Suprapubic skin (tissue), 4 donors: ENCODE data around the gene ANKRD34B. TPM values are rescaled to one million over a fixed set of nuclear protein-coding genes. Genes with fewer than 3 reads are reported as not detected.

Experiments used
- DNase-seq, 2 donors: peaks; one replicate each; pipeline ENCODE4 v3.0.0-alpha.2; 2019; ENCODE audit warnings: low spot score in 2 of 2
- H3K27ac ChIP-seq: fragments of 200-600 bp; sonication (generic); one replicate; pipeline ENCODE4 v1.5.1; 2019
- H3K27me3 ChIP-seq: fragments of 200-600 bp; sonication (generic); one replicate; pipeline ENCODE4 v1.5.1; 2019
- H3K36me3 ChIP-seq: fragments of 200-600 bp; sonication (generic); one replicate; pipeline ENCODE4 v1.5.1; 2019
- H3K4me1 ChIP-seq: fragments of 200-600 bp; sonication (generic); one replicate; pipeline ENCODE4 v1.5.1; 2019
- H3K4me3 ChIP-seq: fragments of 200-600 bp; sonication (generic); one replicate; pipeline ENCODE4 v1.5.1; 2019; ENCODE audit warnings: mild to moderate bottlenecking
- H3K9me3 ChIP-seq: fragments of 200-600 bp; sonication (generic); one replicate; pipeline ENCODE4 v1.5.1; 2019
- CTCF ChIP-seq, 2 donors: fragments of 200-600 bp in 1 of 2; fragments of 450-650 bp in 1 of 2; sonication (generic) in 1 of 2; IDR thresholded peaks; one replicate each; pipeline ENCODE4 v1.5.1; 2016 to 2019; ENCODE audit warnings: antibody characterized with exemption in 2 of 2, mild to moderate bottlenecking in 1 of 2, moderate library complexity in 1 of 2
- EP300 ChIP-seq: sonication (generic); formaldehyde crosslinking; IDR thresholded peaks from one replicate; pipeline ENCODE4 v1.6.1; 2017; ENCODE audit warnings: antibody characterized with exemption
- POLR2A ChIP-seq, 2 donors: fragments of 450-650 bp; IDR thresholded peaks; one replicate each; pipeline ENCODE4 v1.6.1; 2017; ENCODE audit warnings: antibody characterized with exemption in 2 of 2, mild to moderate bottlenecking in 2 of 2, moderate library complexity in 2 of 2
- POLR2AphosphoS5 ChIP-seq, 3 donors: sonication (generic); formaldehyde crosslinking; IDR thresholded peaks; one replicate each; pipeline ENCODE4 v1.6.1; 2017; ENCODE audit warnings: antibody characterized with exemption in 3 of 3
- WGBS: methylation state at CpG from one replicate; pipeline ENCODE4 v1.1.5; 2018; 5-methylcytosine and 5-hydroxymethylcytosine counted together
- total RNA-seq, 4 donors: library from RNA; depleted of rRNA; stranded (reverse); fragments of >200 nt; gene quantifications; one replicate each; pipeline ENCODE4 v1.1.0, GENCODE V29; 2016

ANKRD34B gene
- total RNA-seq, 4 donors from 2014 or later, result not detected

- TF ChIP-seq POLR2A (IDR thresholded peaks at IDR 0.05) (no peak), POLR2AphosphoS5 (IDR thresholded peaks at IDR 0.05) (no peak), EP300 (no peak), CTCF (IDR thresholded peaks at IDR 0.05) (no peak)
- no peak for DNase-seq
- WGBS, result 93% methylated on average over 2 of the region's 2 CpGs
Observed at GRCh38 chr5:80594810-80595209, 24.7 kb upstream of the ANKRD34B start.

GRCh38 chr5:80592761-80593160 is 22.7 kb upstream of the ANKRD34B start:
- Histone ChIP-seq H3K9me3 (no peaks in the 10 kb centered on the region), H3K27ac (no peak overlapping the region), H3K36me3 (no peaks in the 10 kb centered on the region), H3K27me3 (no peaks in the 10 kb centered on the region), H3K4me1 (no peaks in the 10 kb centered on the region), H3K4me3 (no peak overlapping the region)
- DNase-seq, result no peak
- 92% methylated on average over 2 of the region's 2 CpGs for WGBS
- no peak for TF ChIP-seq POLR2AphosphoS5 (IDR thresholded peaks at IDR 0.05)
- TF ChIP-seq CTCF (IDR thresholded peaks at IDR 0.05), result no peak
- no peak for TF ChIP-seq POLR2A (IDR thresholded peaks at IDR 0.05)
- TF ChIP-seq EP300, result no peak

More at GRCh38 chr5:80594810-80595209, 24.7 kb upstream of the ANKRD34B start:
- no peaks in the 10 kb centered on the region for H3K36me3 ChIP-seq
- no peaks in the 10 kb centered on the region for H3K9me3 ChIP-seq
- no peak overlapping the region for H3K27ac ChIP-seq
- no peak overlapping the region for H3K4me3 ChIP-seq
- H3K27me3 ChIP-seq, result no peaks in the 10 kb centered on the region
- no peaks in the 10 kb centered on the region for H3K4me1 ChIP-seq

GRCh38 chr5:80592105-80592504 is 22.0 kb upstream of the ANKRD34B start:
- Histone ChIP-seq H3K4me1 (no peaks in the 10 kb centered on the region), H3K36me3 (no peaks in the 10 kb centered on the region), H3K4me3 (no peak overlapping the region), H3K9me3 (no peaks in the 10 kb centered on the region), H3K27ac (no peak overlapping the region), H3K27me3 (no peaks in the 10 kb centered on the region)
- no peak for DNase-seq
- 60% methylated on average over 1 of the region's 1 CpG for WGBS
- TF ChIP-seq EP300 (no peak), POLR2AphosphoS5 (IDR thresholded peaks at IDR 0.05) (no peak), CTCF (IDR thresholded peaks at IDR 0.05) (no peak), POLR2A (IDR thresholded peaks at IDR 0.05) (no peak)

- Histone ChIP-seq H3K4me3 (no peak overlapping the region), H3K27me3 (no peaks in the 10 kb centered on the region), H3K9me3 (no peaks in the 10 kb centered on the region), H3K4me1 (no peaks in the 10 kb centered on the region), H3K27ac (no peak overlapping the region), H3K36me3 (no peaks in the 10 kb centered on the region)
- no peak for DNase-seq
- WGBS, result 92% methylated on average over 3 of the region's 3 CpGs
- no peak for TF ChIP-seq POLR2AphosphoS5 (IDR thresholded peaks at IDR 0.05)
- TF ChIP-seq CTCF (IDR thresholded peaks at IDR 0.05), result no peak
- TF ChIP-seq POLR2A (IDR thresholded peaks at IDR 0.05), result no peak
- TF ChIP-seq EP300, result no peak
Observed at GRCh38 chr5:80591352-80591751, 21.3 kb upstream of the ANKRD34B start.

- Histone ChIP-seq H3K36me3 (no peaks in the 10 kb centered on the region), H3K4me1 (no peaks in the 10 kb centered on the region), H3K9me3 (no peaks in the 10 kb centered on the region), H3K4me3 (no peak overlapping the region), H3K27ac (no peak overlapping the region), H3K27me3 (no peaks in the 10 kb centered on the region)
- WGBS, result 82% methylated on average over 5 of the region's 5 CpGs
- no peak for DNase-seq
- TF ChIP-seq POLR2A (IDR thresholded peaks at IDR 0.05), result no peak
- TF ChIP-seq CTCF (IDR thresholded peaks at IDR 0.05), result no peak
- TF ChIP-seq POLR2AphosphoS5 (IDR thresholded peaks at IDR 0.05), result no peak
- no peak for TF ChIP-seq EP300
Observed at GRCh38 chr5:80590766-80591165, 20.7 kb upstream of the ANKRD34B start.
